Glutamatergic neuron (in vitro differentiated cells): ENCODE results near the gene ARHGEF1. TPM values are rescaled to one million over a fixed set of nuclear protein-coding genes. Genes with fewer than 3 reads are reported as not detected.

Experiments
- DNase-seq: peaks from one replicate; pipeline ENCODE4 v3.0.0; 2022
- H3K27ac Mint-ChIP-seq: one replicate; pipeline ENCODE4 v1.8.0; 2020; ENCODE audit warnings: mild to moderate bottlenecking, mixed read lengths, inconsistent platforms; ENCODE audit not compliant: unreplicated experiment
- H3K27me3 Mint-ChIP-seq: one replicate; pipeline ENCODE4 v1.8.0; 2020; ENCODE audit warnings: mild to moderate bottlenecking, moderate library complexity, mixed read lengths, inconsistent platforms; ENCODE audit not compliant: unreplicated experiment
- H3K36me3 Mint-ChIP-seq: one replicate; pipeline ENCODE4 v1.8.0; 2020; ENCODE audit warnings: mild to moderate bottlenecking, mixed read lengths, inconsistent platforms; ENCODE audit not compliant: unreplicated experiment
- H3K4me1 Mint-ChIP-seq: one replicate; pipeline ENCODE4 v1.8.0; 2020; ENCODE audit warnings: mild to moderate bottlenecking, low read depth, mixed read lengths, inconsistent platforms; ENCODE audit not compliant: unreplicated experiment
- H3K4me3 Mint-ChIP-seq: one replicate; pipeline ENCODE4 v1.8.0; 2020; ENCODE audit warnings: mild to moderate bottlenecking, mixed read lengths, inconsistent platforms; ENCODE audit not compliant: unreplicated experiment
- H3K9me3 Mint-ChIP-seq: one replicate; pipeline ENCODE4 v1.8.0; 2020; ENCODE audit warnings: mild to moderate bottlenecking, moderate library complexity, mixed read lengths, inconsistent platforms; ENCODE audit not compliant: unreplicated experiment
- total RNA-seq: library from RNA; stranded (reverse); fragmentation: NEBNext Ultra II Directional; extraction: Animal tissue kit (Norgen Biotek cat#: 25700); gene quantifications from one replicate; pipeline ENCODE4 v1.2.1, GENCODE V29; 2021; ENCODE audit not compliant: unreplicated experiment
- TF ChIP-seq, protein P1 (sequence below): fragments of 200-600 bp; sonication (generic); IDR thresholded peaks from one replicate; pipeline ENCODE4 v1.5.0; 2021; ENCODE audit not compliant: partially characterized antibody, unreplicated experiment

Gene ARHGEF1
- total RNA-seq, 1 donor from 2014 or later: 78.7 TPM

DNA sequence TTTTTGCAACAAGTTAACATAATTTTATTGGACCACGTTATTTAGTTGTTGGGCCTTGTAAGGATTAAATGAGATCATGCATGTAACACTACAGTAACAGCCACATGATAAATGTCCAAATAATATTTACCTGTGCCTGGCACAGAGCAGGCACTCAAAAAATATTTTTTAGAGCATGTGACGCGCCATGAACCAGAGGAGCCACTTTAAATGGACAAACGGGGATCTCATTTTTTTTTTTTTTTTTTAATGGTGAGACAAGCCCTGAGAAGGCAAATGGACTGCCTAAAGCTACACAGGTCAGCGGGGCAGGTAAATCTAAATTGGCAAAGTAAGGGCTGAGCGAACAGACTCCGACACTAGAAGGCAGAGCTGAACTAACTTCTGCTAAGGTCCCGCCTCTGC is 23.8 kb upstream of the ARHGEF1 start:
- Mint-ChIP-seq H3K4me1 (peaks cover 15% of the 10 kb centered on the region), H3K27ac (peak overlapping the region; percentile 98), H3K27me3 (peaks cover 24% of the 10 kb centered on the region), H3K4me3 (peak overlapping the region; percentile 99), H3K9me3 (peaks cover 20% of the 10 kb centered on the region), H3K36me3 (no peaks in the 10 kb centered on the region)
- TF ChIP-seq, protein P1, sequence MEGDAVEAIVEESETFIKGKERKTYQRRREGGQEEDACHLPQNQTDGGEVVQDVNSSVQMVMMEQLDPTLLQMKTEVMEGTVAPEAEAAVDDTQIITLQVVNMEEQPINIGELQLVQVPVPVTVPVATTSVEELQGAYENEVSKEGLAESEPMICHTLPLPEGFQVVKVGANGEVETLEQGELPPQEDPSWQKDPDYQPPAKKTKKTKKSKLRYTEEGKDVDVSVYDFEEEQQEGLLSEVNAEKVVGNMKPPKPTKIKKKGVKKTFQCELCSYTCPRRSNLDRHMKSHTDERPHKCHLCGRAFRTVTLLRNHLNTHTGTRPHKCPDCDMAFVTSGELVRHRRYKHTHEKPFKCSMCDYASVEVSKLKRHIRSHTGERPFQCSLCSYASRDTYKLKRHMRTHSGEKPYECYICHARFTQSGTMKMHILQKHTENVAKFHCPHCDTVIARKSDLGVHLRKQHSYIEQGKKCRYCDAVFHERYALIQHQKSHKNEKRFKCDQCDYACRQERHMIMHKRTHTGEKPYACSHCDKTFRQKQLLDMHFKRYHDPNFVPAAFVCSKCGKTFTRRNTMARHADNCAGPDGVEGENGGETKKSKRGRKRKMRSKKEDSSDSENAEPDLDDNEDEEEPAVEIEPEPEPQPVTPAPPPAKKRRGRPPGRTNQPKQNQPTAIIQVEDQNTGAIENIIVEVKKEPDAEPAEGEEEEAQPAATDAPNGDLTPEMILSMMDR: no peak
- no peak for DNase-seq

DNA sequence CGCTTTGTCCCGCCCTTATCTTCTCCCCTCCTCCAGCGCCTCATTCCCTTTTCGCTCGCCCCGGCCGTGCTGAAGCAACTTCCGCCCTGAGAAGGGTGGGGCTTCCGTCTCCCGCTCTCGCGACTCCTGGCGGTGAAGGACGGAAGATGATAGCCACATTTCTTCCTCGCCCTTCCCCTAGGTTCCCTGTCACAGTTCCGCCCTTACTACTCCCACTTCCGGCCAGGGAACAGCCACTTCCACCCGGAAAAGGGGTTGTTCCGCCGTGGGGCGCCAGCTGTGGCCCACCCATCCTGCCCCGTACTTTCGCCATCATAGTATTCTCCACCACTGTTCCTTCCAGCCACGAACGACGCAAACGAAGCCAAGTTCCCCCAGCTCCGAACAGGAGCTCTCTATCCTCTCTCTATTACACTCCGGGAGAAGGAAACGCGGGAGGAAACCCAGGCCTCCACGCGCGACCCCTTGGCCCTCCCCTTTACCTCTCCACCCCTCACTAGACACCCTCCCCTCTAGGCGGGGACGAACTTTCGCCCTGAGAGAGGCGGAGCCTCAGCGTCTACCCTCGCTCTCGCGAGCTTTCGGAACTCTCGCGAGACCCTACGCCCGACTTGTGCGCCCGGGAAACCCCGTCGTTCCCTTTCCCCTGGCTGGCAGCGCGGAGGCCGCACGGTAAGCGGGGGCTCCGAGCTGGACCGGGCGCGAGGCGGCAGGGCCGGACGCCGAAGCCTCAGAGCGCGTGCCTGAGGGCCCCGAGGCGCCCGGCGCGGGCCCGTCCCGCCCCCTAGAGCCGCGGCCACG is 23.2 kb upstream of the ARHGEF1 start, which contains the start of gene RPS19:
Gene RPS19, plus strand, starts transcription at position 638 of the 801 bp plus-strand sequence. CDS start 520 bp downstream, outside the sequence.
- Mint-ChIP-seq H3K27me3 (peaks cover 24% of the 10 kb centered on the region), H3K4me3 (peak within 1 kb of the TSS; percentile 99), H3K9me3 (peaks cover 20% of the 10 kb centered on the region), H3K36me3 (no peaks in the 10 kb centered on the region), H3K27ac (peak within 1 kb of the TSS; percentile 98), H3K4me1 (peaks cover 18% of the 10 kb centered on the region)
- DNase-seq: peak; percentile 98
- TF ChIP-seq, protein P1: peak; percentile 77

DNA sequence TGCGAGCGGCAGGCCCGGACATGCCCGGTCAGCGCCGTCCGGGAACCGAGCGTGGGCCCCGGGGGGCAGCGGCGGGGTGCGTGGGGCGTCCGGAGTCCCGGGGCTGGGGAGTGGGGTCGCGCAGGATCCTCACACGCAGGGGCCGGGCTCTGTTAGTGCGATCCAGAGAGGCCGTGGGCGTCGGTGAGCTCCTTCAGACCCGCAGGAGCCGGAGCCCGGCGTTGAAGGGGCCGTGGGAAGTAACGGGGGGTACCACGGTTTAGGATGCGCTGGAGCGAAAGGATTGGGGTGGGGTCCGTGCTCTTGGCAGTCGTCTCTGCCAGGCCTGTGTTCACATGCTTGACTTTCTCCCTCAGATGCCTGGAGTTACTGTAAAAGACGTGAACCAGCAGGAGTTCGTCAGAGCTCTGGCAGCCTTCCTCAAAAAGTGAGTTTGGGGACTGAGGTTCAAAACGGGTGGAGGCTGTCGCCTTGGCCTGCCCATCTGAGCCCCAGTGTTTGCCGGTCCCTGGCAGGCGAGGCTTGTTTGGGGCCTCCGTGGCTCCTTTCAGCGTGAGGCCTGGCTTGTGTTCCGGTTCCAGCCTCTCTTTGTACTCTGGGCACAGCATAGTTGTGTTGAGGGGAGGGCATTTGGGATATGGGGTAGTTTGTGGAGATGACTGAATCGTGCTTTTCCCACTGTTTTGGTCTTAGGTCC is 22.4 kb upstream of the ARHGEF1 start:
- Mint-ChIP-seq H3K4me1 (peaks cover 18% of the 10 kb centered on the region), H3K4me3 (peak overlapping the region; percentile 96), H3K9me3 (peaks cover 20% of the 10 kb centered on the region), H3K27ac (peak overlapping the region; percentile 95), H3K36me3 (no peaks in the 10 kb centered on the region), H3K27me3 (peaks cover 22% of the 10 kb centered on the region)
- DNase-seq: no peak
- TF ChIP-seq, protein P1: no peak

DNA sequence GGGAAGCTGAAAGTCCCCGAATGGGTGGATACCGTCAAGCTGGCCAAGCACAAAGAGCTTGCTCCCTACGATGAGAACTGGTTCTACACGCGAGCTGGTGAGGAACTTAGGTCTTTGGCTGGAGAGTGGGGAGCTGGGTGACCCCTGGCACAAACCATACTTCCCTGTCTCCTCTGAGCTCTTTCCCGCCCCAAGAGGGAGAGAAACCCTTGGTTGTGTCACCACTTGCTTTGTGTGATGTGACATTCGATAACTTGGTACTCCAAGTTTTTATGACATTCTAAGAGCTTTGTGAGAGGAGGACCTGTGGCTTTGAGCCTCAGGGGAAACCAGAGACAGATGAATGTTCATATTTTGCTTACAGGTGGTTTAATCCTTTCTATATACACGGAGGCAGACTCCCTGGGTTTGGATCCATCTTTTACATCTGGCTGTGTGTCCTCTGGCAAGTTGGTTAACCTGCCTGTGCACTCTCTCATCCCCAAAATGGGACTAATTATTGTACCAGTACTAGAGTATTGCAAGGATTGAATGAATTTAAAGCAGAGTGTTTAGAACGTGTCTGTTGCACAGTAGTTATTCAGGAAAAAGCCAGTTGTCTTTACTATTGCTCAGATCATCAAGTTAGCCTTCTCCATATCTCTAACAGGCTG is 21.7 kb upstream of the ARHGEF1 start:
- no peaks in the 10 kb centered on the region for H3K36me3 Mint-ChIP-seq
- H3K27me3 Mint-ChIP-seq: peaks cover 22% of the 10 kb centered on the region
- no peak for DNase-seq
- H3K4me3 Mint-ChIP-seq: peak overlapping the region; percentile 96
- H3K4me1 Mint-ChIP-seq: peaks cover 18% of the 10 kb centered on the region
- TF ChIP-seq, protein P1: no peak
- H3K27ac Mint-ChIP-seq: peak overlapping the region; percentile 95
- peaks cover 20% of the 10 kb centered on the region for H3K9me3 Mint-ChIP-seq
